Naive thymus-derived CD4-positive, alpha-beta T cell (primary cell): ENCODE data around the gene PITPNC1. TPM values are rescaled to one million over a fixed set of nuclear protein-coding genes. Genes with fewer than 3 reads are reported as not detected.

Source experiments
- ATAC-seq: fragments of 150-1000 bp; cut with Tn5 transposase; 2 replicates; pipeline ENCODE4 v1.10.0; 2021; ENCODE audit warnings: mild to moderate bottlenecking, moderate library complexity
- CTCF ChIA-PET: fragments of 350-600 bp; sonication (Branson Sonifier 250); formaldehyde crosslinking; loops from one replicate; lab custom pipeline; 2021; ENCODE audit warnings: antibody characterized with exemption; lab: Charles Lee
- POLR2A ChIA-PET: fragments of 350-600 bp; sonication (Branson Sonifier 250); formaldehyde crosslinking; loops from one replicate; lab custom pipeline; 2021; ENCODE audit warnings: antibody characterized with exemption, inconsistent platforms; lab: Charles Lee
- DNase-seq, 9 donors: peaks; one replicate each; pipeline versions ENCODE4 v3.0.0 to v3.0.0-alpha.2; 2020 to 2022; ENCODE audit warnings: mixed read lengths in 1 of 9
- H3K27ac ChIP-seq: one replicate; pipeline ENCODE4 v1.7.0; 2013; ENCODE audit warnings: mild to moderate bottlenecking, low read depth, low read length, moderate library complexity
- H3K27me3 ChIP-seq, 2 donors: one replicate each; pipeline ENCODE4 v1.7.0; 2013; ENCODE audit warnings: low read length in 2 of 2, mild to moderate bottlenecking in 2 of 2, moderate library complexity in 2 of 2; ENCODE audit not compliant: control insufficient read depth in 2 of 2, insufficient read depth in 2 of 2
- H3K36me3 ChIP-seq, 3 experiments: 1 replicate in 2 of 3; 2 replicates in 1 of 3; pipeline ENCODE4 v1.7.0; 2013; ENCODE audit warnings: low read length in 3 of 3, mild to moderate bottlenecking in 3 of 3, moderate library complexity in 1 of 3; ENCODE audit not compliant: insufficient read depth in 3 of 3, control insufficient read depth in 2 of 3
- H3K4me1 ChIP-seq, 2 donors: one replicate each; pipeline ENCODE4 v1.7.0; 2013; ENCODE audit warnings: low read length in 2 of 2, mild to moderate bottlenecking in 2 of 2, moderate library complexity in 1 of 2; ENCODE audit not compliant: control insufficient read depth in 2 of 2, insufficient read depth in 2 of 2
- H3K4me3 ChIP-seq: 2 replicates; pipeline ENCODE4 v1.7.0; 2013; ENCODE audit warnings: mild to moderate bottlenecking, low read length
- H3K9me3 ChIP-seq, 3 experiments: 1 replicate in 2 of 3; 2 replicates in 1 of 3; pipeline ENCODE4 v1.7.0; 2013; ENCODE audit warnings: low read length in 3 of 3; ENCODE audit not compliant: control insufficient read depth in 2 of 3
- H3K27ac Mint-ChIP-seq, 9 donors: one replicate each; pipeline ENCODE4 v1.8.0; 2020 to 2022; ENCODE audit warnings: mixed read lengths in 9 of 9, mild to moderate bottlenecking in 8 of 9, moderate library complexity in 5 of 9, inconsistent platforms in 2 of 9
- H3K27me3 Mint-ChIP-seq, 5 donors: one replicate each; pipeline ENCODE4 v1.8.0; 2021 to 2022; ENCODE audit warnings: mixed read lengths in 5 of 5, mild to moderate bottlenecking in 1 of 5
- H3K36me3 Mint-ChIP-seq, 5 donors: one replicate each; pipeline ENCODE4 v1.8.0; 2020 to 2022; ENCODE audit warnings: mixed read lengths in 5 of 5, mild to moderate bottlenecking in 3 of 5, inconsistent platforms in 1 of 5
- H3K4me1 Mint-ChIP-seq, 7 donors: one replicate each; pipeline ENCODE4 v1.8.0; 2020 to 2022; ENCODE audit warnings: mixed read lengths in 7 of 7, mild to moderate bottlenecking in 3 of 7, inconsistent platforms in 1 of 7
- H3K4me3 Mint-ChIP-seq, 10 donors: one replicate each; pipeline ENCODE4 v1.8.0; 2020 to 2022; ENCODE audit warnings: mild to moderate bottlenecking in 10 of 10, mixed read lengths in 10 of 10, moderate library complexity in 6 of 10, inconsistent platforms in 2 of 10
- H3K9me3 Mint-ChIP-seq, 11 donors: one replicate each; pipeline ENCODE4 v1.8.0; 2020 to 2022; ENCODE audit warnings: mixed read lengths in 11 of 11, mild to moderate bottlenecking in 4 of 11, inconsistent platforms in 1 of 11, moderate library complexity in 1 of 11
- intact Hi-C, 2 donors: fragments of 100-400 bp; cut with micrococcal nuclease; formaldehyde crosslinking; loops; one replicate each; pipeline ENCODE4 v1.15.1; 2023
- polyA plus RNA-seq, 2 donors: library from polyadenylated mRNA; unstranded; fragments of 300-500 nt; fragmentation: Illumina TruSeq; gene quantifications; one replicate each; pipeline ENCODE4 v1.2.3, GENCODE V29; 2021
- total RNA-seq, 6 experiments: library from RNA in 5 of 6; stranded (reverse) in 5 of 6; gene quantifications; 1 replicate in 5 of 6; 2 replicates in 1 of 6; pipeline ENCODE4 v1.2.3 and lab custom pipeline; 2021 to 2026

PITPNC1 gene
- total and polyA plus RNA-seq, 7 experiments from 2014 or later, result 53.1 to 148 (median 102) TPM

- ChIA-PET POLR2A (interaction anchor here (0.7 kb wide), 1 partner anchor 227 kb away, joined by 4 read pairs; no protein-coding TSS in a partner anchor), CTCF (interaction anchor here (0.6 to 3.2 kb wide), 6 partner anchors 94 to 244 kb away, joined by 3 to 22 read pairs (median 5); partner anchors contain the start of gene PITPNC1)
- no peaks in the 10 kb centered on the region for H3K27me3 ChIP-seq
- Mint-ChIP-seq H3K4me1 (peaks cover 5 to 47% (median 39%) of the 10 kb centered on the region in 7 donors), H3K4me3 (no peak overlapping the region), H3K36me3 (peaks cover 0 to 8% (median 0%) of the 10 kb centered on the region in 5 donors), H3K9me3 (peaks cover 0 to 1% (median 0%) of the 10 kb centered on the region in 11 donors), H3K27me3 (no peaks in the 10 kb centered on the region), H3K27ac (peak overlapping the region in 6 of 9 donors; percentile 36 to 83 (median 70))
- H3K27ac ChIP-seq, result no peak overlapping the region
- intact Hi-C loops, result loop anchor here (1.0 to 5.0 kb wide), 4 partner anchors 126 to 229 kb away; no protein-coding TSS in a partner anchor
- ATAC-seq, result peak; percentile 74
- no peak overlapping the region for H3K4me3 ChIP-seq
- H3K4me1 ChIP-seq, result no peaks in the 10 kb centered on the region
- H3K36me3 ChIP-seq, result peaks cover 0 to 13% (median 3%) of the 10 kb centered on the region in 3 experiments
- H3K9me3 ChIP-seq, result no peaks in the 10 kb centered on the region
- DNase-seq, result peak in 8 of 9 donors; percentile 24 to 65 (median 53)
Measured at GRCh38 chr17:67602974-67603373, 225.9 kb downstream of the PITPNC1 start.

GRCh38 chr17:67605256-67605912 is 228.3 kb downstream of the PITPNC1 start:
- intact Hi-C loops, result no loop called here
- H3K4me3 Mint-ChIP-seq, result no peak overlapping the region
- peaks cover 5 to 40% (median 35%) of the 10 kb centered on the region in 7 donors for H3K4me1 Mint-ChIP-seq
- H3K27me3 ChIP-seq, result no peaks in the 10 kb centered on the region
- H3K4me3 ChIP-seq, result no peak overlapping the region
- H3K27ac Mint-ChIP-seq, result peak overlapping the region in 3 of 9 donors; percentile 33 to 72 (median 42)
- no peak for ATAC-seq
- ChIA-PET CTCF (interaction anchor here (0.6 to 2.3 kb wide), 5 partner anchors 10 to 271 kb away, joined by 3 to 6 read pairs (median 3); no protein-coding TSS in a partner anchor), POLR2A (interaction anchor here (1.4 to 1.6 kb wide), 2 partner anchors 226 to 230 kb away, joined by 3 to 6 read pairs; no protein-coding TSS in a partner anchor)
- no peak for DNase-seq
- peaks cover 0 to 1% (median 0%) of the 10 kb centered on the region in 11 donors for H3K9me3 Mint-ChIP-seq
- peaks cover 0 to 9% (median 4%) of the 10 kb centered on the region in 5 donors for H3K36me3 Mint-ChIP-seq
- no peaks in the 10 kb centered on the region for H3K4me1 ChIP-seq
- H3K27me3 Mint-ChIP-seq, result no peaks in the 10 kb centered on the region
- no peak overlapping the region for H3K27ac ChIP-seq
- peaks cover 0 to 22% (median 7%) of the 10 kb centered on the region in 3 experiments for H3K36me3 ChIP-seq
- H3K9me3 ChIP-seq, result no peaks in the 10 kb centered on the region

- H3K9me3 ChIP-seq, result no peaks in the 10 kb centered on the region
- ChIA-PET CTCF (interaction anchor here (0.8 kb wide), 1 partner anchor 227 kb away, joined by 3 read pairs; no protein-coding TSS in a partner anchor), POLR2A (interaction anchor here (0.6 to 1.4 kb wide), 3 partner anchors 231 to 234 kb away, joined by 3 to 6 read pairs (median 4); no protein-coding TSS in a partner anchor)
- DNase-seq (no peak), ATAC-seq (no peak)
- H3K27ac ChIP-seq, result no peak overlapping the region
- no peaks in the 10 kb centered on the region for H3K27me3 Mint-ChIP-seq
- peaks cover 0 to 9% (median 4%) of the 10 kb centered on the region in 5 donors for H3K36me3 Mint-ChIP-seq
- peaks cover 5 to 35% (median 30%) of the 10 kb centered on the region in 7 donors for H3K4me1 Mint-ChIP-seq
- intact Hi-C loops, result no loop called here
- peaks cover 0 to 22% (median 7%) of the 10 kb centered on the region in 3 experiments for H3K36me3 ChIP-seq
- no peak overlapping the region for H3K4me3 ChIP-seq
- no peaks in the 10 kb centered on the region for H3K27me3 ChIP-seq
- peak overlapping the region in 2 of 9 donors; percentile 42 to 55 for H3K27ac Mint-ChIP-seq
- H3K4me3 Mint-ChIP-seq, result peak overlapping the region in 1 of 10 donors; percentile 9
- no peaks in the 10 kb centered on the region for H3K4me1 ChIP-seq
- H3K9me3 Mint-ChIP-seq, result peaks cover 0 to 1% (median 0%) of the 10 kb centered on the region in 11 donors
Measured at GRCh38 chr17:67606471-67606870, 229.4 kb downstream of the PITPNC1 start.

- Mint-ChIP-seq H3K4me1 (peaks cover 8 to 34% (median 28%) of the 10 kb centered on the region in 7 donors), H3K27ac (peak overlapping the region in 4 of 9 donors; percentile 16 to 67 (median 54)), H3K9me3 (peaks cover 0 to 4% (median 0%) of the 10 kb centered on the region in 11 donors), H3K36me3 (peaks cover 0 to 9% (median 4%) of the 10 kb centered on the region in 5 donors), H3K4me3 (no peak overlapping the region), H3K27me3 (no peaks in the 10 kb centered on the region)
- Histone ChIP-seq H3K36me3 (peaks cover 0 to 22% (median 7%) of the 10 kb centered on the region in 3 experiments), H3K27me3 (no peaks in the 10 kb centered on the region), H3K4me1 (no peaks in the 10 kb centered on the region), H3K4me3 (no peak overlapping the region), H3K9me3 (no peaks in the 10 kb centered on the region), H3K27ac (no peak overlapping the region)
- ChIA-PET POLR2A (interaction anchor here (1.0 kb wide), 1 partner anchor 235 kb away, joined by 3 read pairs; no protein-coding TSS in a partner anchor), CTCF (no interaction called here)
- ATAC-seq (no peak), DNase-seq (no peak)
- intact Hi-C loops, result no loop called here
Measured at GRCh38 chr17:67606896-67607604, 230.0 kb downstream of the PITPNC1 start.

- peak overlapping the region in 6 of 9 donors; percentile 3 to 45 (median 31) for H3K27ac Mint-ChIP-seq
- no peak for DNase-seq
- no peaks in the 10 kb centered on the region for H3K4me1 ChIP-seq
- peaks cover 7 to 38% (median 28%) of the 10 kb centered on the region in 7 donors for H3K4me1 Mint-ChIP-seq
- H3K36me3 ChIP-seq, result peaks cover 0 to 23% (median 7%) of the 10 kb centered on the region in 3 experiments
- no peaks in the 10 kb centered on the region for H3K9me3 ChIP-seq
- H3K4me3 ChIP-seq, result no peak overlapping the region
- intact Hi-C loops, result no loop called here
- peaks cover 0 to 9% (median 4%) of the 10 kb centered on the region in 5 donors for H3K36me3 Mint-ChIP-seq
- H3K4me3 Mint-ChIP-seq, result no peak overlapping the region
- CTCF ChIA-PET, result interaction anchor here (0.7 kb wide), 1 partner anchor 157 kb away, joined by 3 read pairs; no protein-coding TSS in a partner anchor
- H3K27me3 ChIP-seq, result no peaks in the 10 kb centered on the region
- peaks cover 0 to 3% (median 0%) of the 10 kb centered on the region in 11 donors for H3K9me3 Mint-ChIP-seq
- H3K27me3 Mint-ChIP-seq, result no peaks in the 10 kb centered on the region
- ATAC-seq, result no peak
- POLR2A ChIA-PET, result no interaction called here
- H3K27ac ChIP-seq, result no peak overlapping the region
Measured at GRCh38 chr17:67610061-67610460, 233.0 kb downstream of the PITPNC1 start.

- peak overlapping the region in 4 of 9 donors; percentile 12 to 47 (median 35) for H3K27ac Mint-ChIP-seq
- ChIA-PET POLR2A (no interaction called here), CTCF (no interaction called here)
- no peak for ATAC-seq
- H3K4me1 Mint-ChIP-seq, result peaks cover 10 to 46% (median 38%) of the 10 kb centered on the region in 7 donors
- Histone ChIP-seq H3K4me1 (no peaks in the 10 kb centered on the region), H3K9me3 (no peaks in the 10 kb centered on the region), H3K4me3 (no peak overlapping the region), H3K27me3 (no peaks in the 10 kb centered on the region), H3K27ac (no peak overlapping the region), H3K36me3 (peaks cover 0 to 18% (median 4%) of the 10 kb centered on the region in 3 experiments)
- DNase-seq, result no peak
- H3K9me3 Mint-ChIP-seq, result peaks cover 0 to 3% (median 0%) of the 10 kb centered on the region in 11 donors
- H3K4me3 Mint-ChIP-seq, result no peak overlapping the region
- no peaks in the 10 kb centered on the region for H3K27me3 Mint-ChIP-seq
- intact Hi-C loops, result no loop called here
- H3K36me3 Mint-ChIP-seq, result peaks cover 0 to 15% (median 9%) of the 10 kb centered on the region in 5 donors
Measured at GRCh38 chr17:67613961-67614360, 236.9 kb downstream of the PITPNC1 start.
